ENCODE results near the gene INPP5E.

Gene INPP5E

DNA sequence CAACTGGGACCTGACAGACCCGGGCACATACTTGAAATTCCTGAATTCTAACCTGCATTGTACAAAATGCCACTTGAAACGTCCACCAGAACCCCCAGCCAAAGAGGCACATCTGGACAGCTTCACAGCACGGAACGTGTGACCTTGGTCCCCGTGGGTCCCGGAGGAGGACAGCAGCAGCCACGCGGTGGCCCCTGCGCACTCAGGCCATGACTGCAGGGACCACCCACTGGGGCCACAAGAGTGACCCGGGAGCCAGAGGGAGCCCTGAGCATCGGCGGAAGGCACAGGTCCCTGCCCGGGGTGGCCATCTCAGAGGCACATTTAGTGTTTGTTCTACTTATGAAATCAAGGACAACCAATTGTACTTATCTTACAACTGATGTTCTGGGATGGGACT lies 37.6 kb downstream of the INPP5E start:
- DNase-seq, result no peak

DNA sequence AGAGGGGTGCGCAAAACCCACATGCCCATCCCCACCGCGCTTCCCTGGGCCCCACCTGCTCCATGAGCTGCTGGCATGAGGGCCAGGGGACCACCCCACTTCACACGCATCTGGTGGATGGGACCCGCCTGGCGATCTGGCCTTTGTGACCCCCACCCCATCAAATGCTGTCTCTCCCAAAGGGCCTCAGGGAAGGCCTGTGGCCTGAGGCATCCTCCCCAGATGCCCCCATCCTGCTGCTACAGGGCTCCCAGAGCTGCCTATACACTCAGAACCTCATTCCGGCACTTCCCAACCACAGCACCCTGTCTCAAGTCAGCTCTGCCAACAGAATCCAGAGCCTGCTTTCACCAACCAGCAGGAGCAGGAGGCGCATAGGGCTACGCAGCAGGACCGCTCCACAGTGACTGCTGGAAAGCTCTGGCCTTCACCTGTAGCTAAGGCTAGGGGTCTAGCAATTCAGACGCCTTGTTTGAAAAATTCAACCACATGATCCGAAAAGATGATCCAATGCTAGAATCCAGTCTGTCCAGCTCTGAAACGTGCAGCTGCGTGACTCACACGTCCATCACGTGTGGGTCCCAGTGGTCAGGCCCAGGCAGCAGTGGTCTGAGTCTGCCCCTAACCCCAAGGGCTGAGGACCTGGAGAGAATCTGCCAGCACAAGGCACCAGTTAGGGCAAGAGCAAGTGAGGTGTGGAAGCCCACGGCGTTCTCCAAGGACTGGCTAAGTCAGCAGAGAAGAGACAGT lies 38.3 kb downstream of the INPP5E start:
- DNase-seq, result no peak

GRCh38 chr9:136400038-136400834 lies 39.4 kb downstream of the INPP5E start, which contains the start of gene SNAPC4:
SNAPC4 (minus strand) TSS chr9:136400170; CDS start chr9:136398428, 1,742 bp downstream.
- peak; percentile 80 for DNase-seq

DNA sequence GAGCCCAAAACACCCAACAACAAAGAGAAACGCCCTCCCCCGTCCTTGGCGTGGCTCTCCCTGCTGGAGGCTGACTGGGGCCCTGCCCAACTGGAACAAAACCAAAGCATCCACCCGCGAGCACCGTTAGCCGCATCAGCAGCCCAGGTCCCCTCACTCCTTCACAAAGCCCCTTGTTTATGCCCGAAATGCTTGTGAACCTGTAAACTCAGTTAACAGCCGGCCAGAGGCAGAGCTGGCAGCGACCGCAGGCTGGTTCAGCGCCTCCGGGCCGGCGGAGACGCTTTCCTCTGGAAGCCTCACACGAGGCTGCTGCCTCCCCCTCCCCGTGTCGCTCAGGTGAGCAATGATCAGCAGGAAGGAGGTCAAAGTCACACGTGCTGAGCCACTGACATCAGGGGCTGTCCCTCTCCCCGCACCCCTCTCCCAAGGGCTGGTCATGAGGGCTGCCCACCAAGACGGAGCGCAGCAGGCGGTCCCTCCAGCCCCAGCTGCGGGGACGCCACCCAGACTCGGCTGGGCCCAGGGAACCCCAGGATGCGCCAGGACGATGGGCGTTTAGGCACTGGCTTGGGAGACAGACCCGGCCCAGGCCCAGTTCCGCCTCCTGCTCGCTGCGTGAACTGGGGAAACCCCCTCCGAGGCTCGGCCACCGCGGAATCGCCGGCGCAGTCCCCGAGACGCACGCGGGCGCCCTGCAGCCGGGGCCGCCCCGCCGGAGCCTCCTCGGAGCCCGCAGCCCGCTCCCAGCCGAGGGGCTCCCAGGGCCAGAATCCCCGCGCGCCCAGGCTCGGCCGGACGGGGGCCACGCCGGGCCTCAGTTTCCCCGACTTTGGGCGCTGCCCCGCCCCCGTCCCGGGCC lies 40.2 kb downstream of the INPP5E start:
- no peak for DNase-seq

GRCh38 chr9:136398286-136398685 lies 41.4 kb downstream of the INPP5E start:
- no peak for DNase-seq

DNA sequence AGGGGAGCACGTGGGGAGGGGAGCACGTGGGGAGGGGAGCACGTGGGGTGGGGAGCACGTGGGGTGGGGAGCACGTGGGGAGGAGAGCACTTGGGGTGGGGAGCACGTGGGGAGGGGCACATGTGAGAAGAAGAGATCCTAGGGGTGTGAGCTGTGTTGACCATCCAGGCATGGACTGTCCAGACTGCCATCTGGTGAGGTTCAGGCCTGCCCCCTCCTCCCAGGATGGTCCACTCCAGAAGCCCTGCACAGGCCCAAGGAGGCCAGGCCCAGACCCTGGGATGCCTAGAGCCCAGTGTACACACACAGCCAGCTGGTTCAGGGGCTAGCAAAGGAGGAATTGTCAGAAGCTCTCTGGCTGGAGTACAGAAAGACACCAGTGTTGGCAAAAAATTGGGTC lies 42.0 kb downstream of the INPP5E start:
- DNase-seq, result no peak

DNA sequence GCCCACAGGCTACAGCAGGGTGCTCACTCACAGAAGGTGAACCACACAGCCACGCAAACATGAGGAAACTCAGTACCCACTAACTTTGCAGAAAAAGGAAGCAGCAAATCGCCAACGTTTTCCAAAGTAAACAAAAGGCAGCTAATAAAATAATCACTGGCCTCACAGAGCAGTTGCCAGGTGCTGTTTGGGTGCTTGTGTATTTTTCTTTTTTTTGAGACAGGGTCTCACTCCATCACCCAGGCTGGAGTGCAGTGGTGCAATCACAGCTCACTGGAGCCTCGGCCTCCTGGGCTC lies 43.5 kb downstream of the INPP5E start:
- no peak for DNase-seq

DNA sequence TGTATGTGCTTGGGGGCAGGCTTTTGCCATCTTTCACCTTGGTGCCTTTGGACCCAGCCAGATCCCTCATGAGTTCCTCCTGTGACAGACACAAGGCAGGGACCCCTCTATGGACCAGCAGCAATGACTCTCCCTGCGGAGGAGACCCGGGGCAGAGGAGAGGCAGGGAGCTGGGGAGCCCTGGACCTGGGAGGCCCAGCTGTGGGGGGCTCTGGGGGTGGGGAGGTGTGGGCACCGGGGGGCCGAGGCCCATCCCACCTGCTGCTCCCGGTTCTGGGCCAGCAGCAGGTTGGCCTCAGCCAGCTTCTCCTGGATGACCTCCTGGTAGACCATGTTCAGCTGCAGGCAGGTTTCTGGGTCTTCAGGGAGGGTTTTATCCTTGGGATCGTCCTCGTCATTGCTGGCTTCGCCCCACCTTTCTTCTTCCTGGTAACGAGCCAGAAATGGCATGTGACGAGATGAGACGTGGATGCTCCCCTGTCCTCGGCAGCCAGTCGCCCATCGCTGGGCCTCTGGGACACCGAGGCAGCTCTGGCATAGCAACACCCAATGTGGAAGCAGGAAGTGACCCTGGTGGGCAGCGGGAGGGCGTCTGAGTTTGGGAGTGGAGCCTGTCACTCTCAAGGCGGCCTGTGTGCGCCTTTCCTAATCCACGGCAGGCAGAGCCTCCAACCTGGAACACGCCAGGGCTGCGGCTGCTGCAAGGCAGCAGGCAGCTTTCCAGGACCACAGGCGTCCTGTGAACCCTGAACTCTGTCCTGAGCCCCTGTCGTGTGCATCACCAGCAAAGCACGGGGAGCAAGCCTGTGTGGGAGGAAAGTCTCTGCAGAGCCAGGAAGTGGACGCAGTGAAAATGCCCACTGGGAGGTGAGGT lies 44.1 kb downstream of the INPP5E start:
- no peak for DNase-seq

DNA sequence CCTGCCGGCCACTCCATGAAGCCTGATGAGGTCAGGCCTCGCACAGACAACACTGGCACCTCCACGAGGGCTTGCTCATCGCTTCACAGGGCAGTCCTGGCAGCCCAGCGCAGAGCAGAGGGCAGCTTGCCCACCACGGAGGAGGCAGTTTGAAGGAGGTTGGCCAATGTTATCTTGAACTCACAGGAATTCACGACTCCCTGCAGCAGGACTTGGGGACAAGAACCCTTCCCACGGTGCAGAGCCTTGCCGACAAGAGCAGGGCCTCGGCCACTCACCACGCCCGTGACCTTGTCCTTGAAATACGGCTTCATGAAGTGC lies 44.7 kb downstream of the INPP5E start:
- DNase-seq, result no peak

DNA sequence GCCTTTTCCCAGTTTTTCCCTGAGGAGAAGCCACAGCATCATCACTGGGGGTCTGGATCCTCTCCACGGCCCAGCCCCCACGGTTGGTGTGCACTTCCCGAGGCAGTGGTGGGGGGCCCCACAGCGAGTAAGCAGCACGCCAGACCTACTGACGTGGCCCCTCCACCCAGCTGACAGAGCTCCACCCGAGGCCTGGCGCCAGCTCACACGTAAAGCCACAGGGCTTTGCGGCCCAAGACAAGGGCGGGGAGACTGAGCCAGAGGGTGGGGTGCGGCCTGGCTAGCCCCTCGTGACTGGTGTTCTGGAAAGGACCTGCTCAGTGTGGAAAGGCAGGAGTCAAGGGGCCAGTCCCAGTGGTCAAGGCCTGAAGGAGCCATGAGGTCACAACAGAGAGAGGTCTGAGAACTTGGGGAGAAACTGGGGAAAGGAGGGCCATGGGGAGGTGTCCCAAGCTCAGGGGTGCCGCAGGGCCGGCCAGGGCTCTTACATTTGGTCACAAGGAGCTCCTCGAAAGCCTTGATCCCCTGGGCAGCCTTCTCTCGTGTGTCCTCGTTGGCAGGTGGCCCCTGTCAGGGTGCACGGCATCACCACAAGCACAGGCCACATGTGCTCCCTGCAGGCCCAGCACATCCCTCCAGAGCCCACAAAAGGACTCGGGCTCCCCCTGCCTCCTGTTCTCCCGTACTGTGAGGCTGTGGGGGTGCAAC lies 45.2 kb downstream of the INPP5E start:
- DNase-seq, result no peak

- DNase-seq, result no peak
Measured at GRCh38 chr9:136393531-136393930, 46.1 kb downstream of the INPP5E start.

DNA sequence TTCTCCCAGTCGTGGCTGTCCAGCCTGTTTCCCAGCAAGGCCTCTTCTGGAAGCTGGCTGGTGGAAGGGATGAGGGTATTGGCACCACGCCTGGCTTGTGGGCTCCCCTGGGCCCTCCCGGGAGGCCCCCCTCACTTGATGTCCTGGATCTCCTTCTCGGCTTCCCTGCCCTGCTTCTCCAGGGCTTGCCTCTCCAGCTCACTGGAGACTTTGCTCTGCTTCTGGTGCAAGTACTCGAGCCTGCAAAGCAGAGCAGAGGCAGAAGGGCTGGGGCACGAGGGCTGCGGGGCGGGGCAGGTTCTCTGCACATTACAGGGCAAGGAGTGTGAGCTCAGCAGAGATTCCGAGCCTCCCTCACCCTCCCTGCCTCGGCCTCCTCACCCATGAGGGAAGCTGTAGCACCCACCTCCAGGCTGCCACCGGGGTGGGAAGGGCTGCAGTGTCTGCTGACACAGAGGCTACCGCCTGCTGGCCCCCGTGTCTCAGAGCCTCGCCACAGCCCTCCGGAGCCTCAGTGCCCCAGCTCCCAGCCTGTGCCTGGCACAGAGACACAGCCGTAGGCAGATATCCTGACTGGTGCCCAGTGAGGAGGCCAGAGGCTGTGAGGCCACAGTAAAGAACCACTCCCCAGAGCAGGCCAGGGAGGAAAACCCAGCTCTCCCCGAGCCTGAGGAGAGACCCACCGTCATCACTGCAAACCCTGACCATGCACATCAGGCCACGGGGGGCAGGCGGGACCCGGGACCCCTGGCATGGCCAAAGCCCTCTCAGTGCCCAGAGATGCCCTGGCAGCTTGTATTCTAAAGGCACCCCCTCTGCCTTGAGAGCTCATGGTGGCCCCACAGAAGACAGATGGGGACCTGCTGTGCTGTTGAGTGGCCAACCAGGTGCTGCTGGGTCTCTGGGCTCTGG lies 46.9 kb downstream of the INPP5E start:
- DNase-seq, result no peak

- DNase-seq, result no peak
Measured at GRCh38 chr9:136391737-136392537, 47.7 kb downstream of the INPP5E start.

GRCh38 chr9:136389396-136389795 lies 50.2 kb downstream of the INPP5E start:
- no peak for DNase-seq

- DNase-seq, result no peak
Measured at GRCh38 chr9:136387217-136387616, 52.4 kb downstream of the INPP5E start.

DNA sequence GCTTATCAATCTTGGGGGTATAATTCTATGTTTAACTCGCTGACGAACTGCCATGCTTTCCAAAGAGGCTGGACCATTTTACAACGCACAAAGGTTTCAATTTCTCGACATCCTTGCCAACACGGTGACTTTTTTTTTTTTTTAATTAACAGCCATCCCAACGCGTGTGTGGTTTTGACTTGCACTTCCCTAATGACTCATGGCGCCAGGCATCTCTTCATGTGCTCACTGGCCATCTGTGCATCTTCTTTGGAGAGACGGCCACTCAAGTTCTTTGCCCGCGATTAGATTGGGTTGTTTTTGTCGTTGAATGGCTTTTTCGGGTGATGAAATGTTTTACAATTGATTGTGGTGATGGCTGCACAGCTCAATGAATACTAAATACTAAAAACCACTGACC lies 53.6 kb downstream of the INPP5E start:
- no peak for DNase-seq

DNA sequence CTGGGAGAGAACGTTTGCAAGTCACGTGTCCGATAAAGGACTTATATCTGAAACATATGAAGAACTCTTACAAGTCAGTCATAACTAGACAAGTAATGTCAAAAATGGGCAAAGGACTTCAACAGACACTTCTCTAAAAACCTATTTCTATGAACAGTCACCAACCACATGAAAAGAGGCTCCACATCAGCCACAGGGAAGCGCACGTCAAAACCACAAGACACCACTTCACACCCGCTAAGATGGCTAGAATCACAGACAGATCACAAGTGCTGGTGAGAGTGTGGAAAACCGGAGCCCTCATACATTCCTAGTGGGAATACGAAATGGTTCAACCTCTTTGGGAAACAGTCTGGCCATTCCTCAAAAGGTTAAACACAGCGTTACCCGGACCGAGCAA lies 54.6 kb downstream of the INPP5E start:
- no peak for DNase-seq

DNA sequence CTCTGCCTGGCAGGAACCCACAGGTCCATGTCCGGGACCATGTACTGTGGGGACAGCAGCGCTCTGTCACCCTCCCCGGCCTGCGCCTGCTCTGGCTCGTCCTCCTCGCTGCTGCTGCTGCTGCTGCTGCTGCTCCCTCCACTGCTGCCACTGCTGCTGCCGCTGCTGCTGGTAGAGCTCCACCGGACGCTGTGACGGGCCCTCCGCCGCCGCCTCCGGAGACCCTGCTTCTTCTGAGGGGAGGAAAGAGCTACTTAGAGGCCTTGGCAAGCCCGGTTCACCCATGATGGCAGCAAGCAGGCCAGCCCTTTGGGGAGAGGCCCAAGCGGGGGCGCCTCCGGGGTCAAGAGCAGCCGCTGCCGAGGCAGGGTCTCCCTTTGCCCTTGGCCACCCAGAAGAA lies 56.2 kb downstream of the INPP5E start:
- no peak for DNase-seq

DNA sequence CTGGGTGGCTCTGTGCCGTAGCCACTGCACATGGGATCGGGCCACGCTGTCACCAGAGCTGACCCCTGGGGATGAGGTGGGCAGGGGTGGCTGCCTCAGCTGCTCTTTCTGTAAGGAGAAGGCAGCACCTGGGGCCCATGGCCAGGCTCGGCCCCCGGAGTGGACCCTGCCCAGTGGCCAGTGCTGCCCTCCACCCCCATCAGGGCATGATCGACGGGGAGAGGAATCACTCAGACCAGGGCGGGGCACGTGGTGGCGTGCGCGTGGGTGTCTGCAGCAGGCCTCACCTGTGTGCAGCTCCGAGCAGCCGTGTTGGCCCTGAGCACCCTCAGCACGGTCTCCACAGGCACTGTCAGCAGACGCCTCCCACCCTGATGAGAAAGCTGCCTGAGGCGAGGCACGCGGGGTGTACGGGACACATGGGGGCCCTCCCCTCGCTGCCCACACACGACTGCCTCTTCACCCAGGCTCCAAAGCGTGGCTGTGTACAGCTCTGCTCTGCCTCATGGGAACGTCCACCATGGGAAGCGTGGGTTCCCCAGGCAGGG lies 57.6 kb downstream of the INPP5E start:
- no peak for DNase-seq

DNA sequence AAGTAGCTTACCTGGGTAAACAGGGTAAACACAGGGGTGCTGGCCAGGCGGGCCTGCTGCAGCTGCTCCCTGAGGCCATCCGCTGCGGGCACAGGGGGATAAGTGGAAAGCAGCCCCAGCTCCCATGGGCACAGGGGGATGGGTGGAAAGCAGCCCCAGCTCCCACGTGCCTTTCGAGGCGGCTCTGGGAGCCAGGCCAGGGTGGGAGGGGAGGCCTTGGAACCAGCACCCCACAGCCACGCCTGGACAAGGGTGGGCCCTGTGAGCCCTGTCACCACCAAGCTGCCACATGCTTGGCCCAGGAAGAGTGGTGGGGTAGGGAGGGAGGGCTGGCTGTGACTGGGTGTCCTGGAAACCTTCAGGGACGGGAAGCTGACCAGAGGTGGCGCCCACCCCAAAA lies 58.3 kb downstream of the INPP5E start:
- DNase-seq, result no peak
